ENCODE results near the gene ZFP36L2.

ZFP36L2 gene

DNA sequence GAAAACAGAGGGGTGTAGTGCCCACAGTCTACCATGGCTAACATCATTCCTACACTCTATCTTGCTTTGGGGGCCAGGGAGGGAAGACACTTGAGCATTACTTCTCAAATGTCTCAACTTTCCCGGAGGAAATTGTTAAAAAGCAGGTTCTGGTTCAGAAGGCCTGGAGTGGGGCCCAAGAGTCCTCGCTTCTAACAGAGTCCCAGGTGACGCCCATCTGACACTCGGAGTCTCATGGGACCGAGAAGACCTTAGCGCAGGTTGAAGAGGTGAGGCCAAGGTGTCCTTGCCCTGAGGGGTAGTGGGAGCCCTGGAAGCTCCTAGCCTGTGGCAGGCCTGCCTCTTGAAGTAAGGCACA lies 40.1 kb downstream of the ZFP36L2 start:
- no peak for DNase-seq (ENCODE audit: low read depth)

DNA sequence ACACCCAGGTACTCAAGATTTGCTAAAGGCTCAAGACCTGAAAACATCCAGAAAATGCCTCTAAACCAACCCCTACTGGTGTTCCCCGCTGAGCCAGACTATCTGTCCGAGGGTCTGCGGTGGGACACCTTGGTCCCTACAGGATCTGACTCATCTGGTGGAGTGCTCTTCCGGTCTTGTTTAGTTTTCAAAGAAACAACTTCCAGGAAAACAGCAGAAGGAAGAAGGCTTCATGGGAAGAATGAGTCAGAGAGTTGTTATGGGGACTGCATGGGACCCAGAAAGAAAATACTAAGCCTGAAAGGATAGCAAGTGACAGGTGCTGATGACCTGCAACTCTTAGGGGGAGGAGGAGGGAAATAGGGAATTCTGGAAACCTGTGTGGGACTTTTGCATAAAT lies 41.3 kb downstream of the ZFP36L2 start:
- DNase-seq (ENCODE audit: low read depth): no peak

DNA sequence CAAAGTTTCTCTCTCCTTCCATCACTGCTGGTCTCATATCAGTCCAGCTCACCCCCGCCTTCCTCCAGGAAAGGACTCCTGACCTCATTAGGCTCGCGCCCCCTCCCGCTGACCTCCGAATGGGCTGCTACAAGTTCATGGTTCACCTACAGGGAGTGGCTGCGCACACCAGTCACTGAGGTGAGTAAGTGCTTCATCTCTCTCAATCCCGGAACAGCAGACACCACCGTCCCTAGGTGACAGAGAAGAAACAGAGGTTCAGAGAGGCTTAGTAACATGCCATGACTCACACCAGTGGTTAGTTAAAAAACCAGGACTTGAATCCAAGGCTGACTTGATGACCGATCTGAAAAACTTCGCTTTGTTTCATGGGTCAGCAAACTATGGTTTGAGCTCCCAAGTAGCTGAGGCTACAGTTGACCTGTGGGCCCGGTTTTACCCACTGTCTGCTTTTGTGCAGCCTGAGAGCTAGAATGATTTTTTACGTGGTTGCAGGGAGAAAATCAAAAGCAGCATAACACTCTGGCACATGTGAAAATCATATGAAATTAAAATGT lies 42.0 kb downstream of the ZFP36L2 start:
- peak; percentile 71 for DNase-seq (ENCODE audit: low read depth)

DNA sequence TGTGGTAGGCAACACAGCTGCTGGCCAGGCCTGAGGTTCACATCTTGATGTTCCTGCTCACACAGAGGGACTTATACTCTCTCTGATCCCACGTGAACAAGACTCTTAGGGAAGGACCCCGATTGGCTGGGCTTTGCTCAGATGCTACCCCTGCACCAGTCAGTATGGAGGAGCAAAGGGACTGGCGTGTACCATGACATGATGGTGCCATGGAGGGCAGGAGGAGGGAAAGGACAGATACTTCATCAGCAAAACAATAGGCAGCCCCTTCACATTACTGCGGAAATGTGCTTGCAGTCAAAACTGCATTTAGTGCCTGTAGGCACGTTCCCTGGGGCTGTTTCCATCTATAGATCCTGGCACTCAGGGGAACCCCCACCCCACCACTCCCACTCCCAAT lies 42.7 kb downstream of the ZFP36L2 start:
- DNase-seq (ENCODE audit: low read depth): no peak

DNA sequence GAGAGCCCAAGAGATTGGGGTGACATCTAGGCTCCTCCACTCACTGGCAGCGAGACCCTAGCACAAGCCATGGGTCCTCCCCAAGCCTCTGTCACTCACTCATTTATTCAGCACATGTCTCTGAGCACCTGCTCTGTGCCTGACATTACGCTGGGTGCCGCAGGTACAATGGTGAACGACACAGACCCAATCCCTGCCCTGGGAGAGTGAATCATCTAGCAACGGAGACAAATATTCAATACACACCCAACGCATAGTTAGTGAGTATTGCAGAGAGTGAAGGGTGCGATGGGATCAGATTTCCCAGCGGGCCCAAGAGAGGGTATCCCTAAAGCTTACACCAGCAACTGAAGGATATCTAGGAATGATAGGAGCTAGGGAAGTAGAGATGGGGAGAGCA lies 45.5 kb downstream of the ZFP36L2 start:
- no peak for DNase-seq (ENCODE audit: low read depth)

DNA sequence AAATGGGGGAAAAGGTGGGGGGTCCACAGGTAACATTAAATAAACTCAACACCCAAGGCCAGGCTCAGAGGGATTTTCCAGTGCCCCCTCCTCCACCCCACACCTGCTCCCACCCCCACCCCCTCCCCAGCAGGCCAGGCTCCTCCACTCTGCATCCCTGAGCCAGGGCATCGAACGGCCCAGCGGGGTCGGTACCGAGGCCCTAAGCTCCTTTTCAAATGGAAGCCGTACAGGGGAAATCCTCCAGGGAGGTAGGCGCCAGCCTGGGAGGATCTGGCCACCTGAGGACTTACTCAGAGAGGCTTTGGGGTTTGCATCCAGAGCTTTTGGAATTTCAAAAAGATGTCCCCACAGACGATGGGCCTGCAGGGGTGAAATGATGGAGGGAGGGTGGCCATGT lies 46.5 kb downstream of the ZFP36L2 start:
- no peak for DNase-seq (ENCODE audit: low read depth)

DNA sequence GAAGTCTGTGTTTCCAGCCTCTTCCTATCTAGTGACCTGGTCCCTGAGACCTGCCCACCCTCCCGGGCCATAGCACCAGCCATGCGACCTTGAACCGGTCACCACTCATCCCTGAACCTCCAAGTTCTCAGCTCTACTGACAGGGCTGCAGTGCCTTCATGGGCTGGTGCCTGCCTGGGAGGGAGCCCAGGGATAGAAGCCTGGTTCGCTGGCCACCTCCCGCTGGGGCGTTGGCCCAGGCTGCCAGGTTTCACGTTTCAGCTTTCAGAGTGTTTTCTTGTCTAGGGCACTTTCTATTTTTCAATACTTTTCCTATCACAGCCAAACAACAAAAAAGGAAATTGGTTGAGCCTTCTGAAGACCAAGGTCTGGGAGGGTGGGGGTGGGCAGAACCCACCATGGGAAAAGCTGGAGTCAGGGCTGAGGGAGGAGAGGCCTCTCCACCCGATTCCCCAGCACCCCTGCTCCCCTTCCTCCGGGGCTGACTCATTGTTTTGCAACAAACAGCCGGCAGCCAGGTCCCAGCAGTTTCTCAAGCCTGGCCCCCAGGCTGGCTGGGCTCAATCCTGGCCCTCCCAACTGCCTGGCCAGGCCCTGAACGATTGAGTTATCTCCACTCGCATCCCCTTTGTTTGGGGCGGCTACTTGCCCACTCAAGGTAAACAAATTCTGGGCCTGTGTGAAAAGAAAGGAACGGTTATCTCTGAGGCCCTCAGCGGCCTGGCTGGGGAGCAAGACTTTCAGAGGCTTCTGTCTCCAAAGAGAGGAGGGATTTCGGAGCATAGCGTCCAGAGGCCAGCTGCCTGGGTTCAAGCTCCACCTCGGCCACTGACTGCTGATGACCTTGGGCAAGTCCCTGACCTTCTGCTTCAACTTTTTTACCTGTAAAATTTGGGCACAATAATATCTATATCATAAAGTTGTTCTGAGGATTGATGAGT lies 47.5 kb downstream of the ZFP36L2 start:
- DNase-seq (ENCODE audit: low read depth): peak; percentile 88

DNA sequence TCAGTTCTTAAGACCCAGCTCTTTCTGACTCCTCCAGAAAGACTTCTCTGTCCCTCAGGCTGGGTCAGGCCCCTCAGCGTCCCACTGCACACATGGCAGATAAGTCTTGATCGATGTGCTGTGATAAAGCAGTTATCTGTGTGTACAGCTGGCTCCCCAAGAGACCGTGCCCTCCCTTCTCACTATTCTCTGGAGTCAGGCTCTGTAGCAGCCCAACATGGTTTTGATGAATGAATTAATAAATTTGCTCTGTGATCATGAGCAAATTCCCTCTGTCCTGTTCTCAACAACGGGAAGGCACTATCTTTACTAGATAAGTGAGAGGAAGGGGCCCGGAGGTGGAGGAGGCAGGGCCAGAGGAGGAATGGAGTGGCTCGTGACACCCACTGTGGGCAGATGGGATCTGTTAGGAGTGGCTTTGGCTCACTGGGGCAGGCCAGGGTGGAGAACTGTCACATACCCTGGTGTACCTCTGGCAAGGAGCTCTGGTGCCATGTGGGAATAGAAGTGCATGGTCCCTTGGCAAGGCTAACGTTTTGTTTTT lies 48.3 kb downstream of the ZFP36L2 start:
- no peak for DNase-seq (ENCODE audit: low read depth)

DNA sequence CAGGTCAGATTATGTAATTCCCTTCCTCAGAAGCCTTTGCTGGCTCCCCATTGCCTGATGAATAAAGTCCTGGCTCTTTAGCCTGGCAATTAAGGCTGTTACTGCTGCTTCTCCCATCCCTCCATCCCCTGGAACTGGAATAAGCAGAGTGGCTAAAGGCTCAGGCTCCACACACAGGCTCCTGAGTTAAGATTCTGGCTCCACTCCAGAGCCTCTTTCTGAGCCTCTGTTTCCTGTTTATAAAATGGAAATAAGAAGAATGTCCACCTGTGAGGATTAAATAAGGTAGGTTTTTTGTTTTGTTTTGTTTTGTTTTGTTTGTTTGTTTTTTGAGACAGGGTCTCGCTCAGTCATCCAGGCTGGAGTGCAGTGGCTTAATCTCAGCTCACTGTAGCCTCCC lies 50.0 kb downstream of the ZFP36L2 start:
- no peak for DNase-seq (ENCODE audit: low read depth)

DNA sequence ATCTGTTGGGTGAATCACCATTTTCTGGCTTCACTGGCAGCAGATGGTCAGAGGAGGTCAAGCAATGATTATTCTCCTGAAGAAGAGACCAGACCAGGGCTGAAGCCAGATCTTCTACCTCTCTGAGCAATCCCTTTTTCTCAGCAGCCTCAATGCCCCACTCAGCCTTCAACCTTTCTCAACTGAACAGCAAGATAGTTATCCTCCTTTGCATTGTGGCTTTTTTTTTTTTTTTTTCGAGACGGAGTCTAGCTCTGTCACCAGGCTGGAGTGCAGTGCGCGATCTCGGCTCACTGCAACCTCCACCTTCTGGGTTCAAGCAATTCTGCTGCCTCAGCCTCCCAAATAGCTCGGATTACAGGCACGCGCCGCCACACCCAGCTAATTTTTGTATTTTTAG lies 50.5 kb downstream of the ZFP36L2 start:
- no peak for DNase-seq (ENCODE audit: low read depth)

DNA sequence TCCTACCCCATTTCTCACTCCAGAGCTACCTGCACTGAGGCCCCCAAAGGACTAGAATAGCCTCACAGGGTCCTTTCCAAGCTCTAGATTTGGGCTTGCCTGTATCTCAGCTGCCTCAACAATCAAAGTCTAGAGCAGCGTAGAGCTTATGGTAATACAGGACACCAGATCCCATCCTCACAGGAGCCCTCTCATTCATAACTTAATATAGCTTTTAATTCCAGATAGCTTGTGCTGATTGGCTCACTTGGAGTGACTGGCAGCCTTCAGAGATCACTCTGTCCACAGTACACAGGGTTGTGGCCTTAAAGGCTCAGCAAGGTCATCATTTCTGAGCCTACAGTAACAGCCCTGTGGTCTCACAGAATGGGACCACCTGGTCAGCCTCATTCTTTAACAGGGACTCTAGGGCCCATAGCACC lies 51.4 kb downstream of the ZFP36L2 start:
- DNase-seq (ENCODE audit: low read depth): peak; percentile 51

DNA sequence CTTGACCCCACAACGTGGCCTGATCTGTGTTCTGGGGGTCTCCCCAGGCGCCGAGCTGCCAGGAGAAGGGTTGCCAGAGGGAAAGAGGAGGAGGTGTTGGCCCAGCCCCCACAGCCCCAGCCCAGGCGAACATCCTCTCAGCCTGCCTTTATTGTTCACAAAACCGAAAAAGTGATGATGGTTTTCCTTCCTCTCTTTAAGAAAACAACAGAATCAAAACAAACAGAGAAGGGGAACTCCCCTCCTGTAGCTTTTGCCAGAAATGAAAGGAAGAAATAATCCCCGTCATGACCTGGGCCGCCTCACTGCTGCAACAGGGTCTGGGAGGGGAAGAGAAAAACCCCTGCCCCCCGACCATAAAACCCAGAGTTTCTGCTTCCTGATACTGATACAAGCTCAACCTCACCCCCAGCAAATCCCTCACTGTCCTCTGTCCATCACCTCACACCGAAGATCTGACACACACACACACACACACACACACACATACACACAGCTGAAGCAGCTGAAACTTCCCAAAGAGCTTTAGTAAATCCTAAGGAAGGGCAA lies 52.0 kb downstream of the ZFP36L2 start:
- no peak for DNase-seq (ENCODE audit: low read depth)
